ENCODE data around the gene TUFT1. TPM values are rescaled to one million over a fixed set of nuclear protein-coding genes. Genes with fewer than 3 reads are reported as not detected.
A peak's percentile ranks its signal among the peaks of the same experiment; 100 is the strongest.

Gene TUFT1
- polyA plus RNA-seq, 3 donors: 1.5 to 1.7 (median 1.6) TPM

- H3K36me3 ChIP-seq (replicated peaks in 1 of 2; ENCODE audit: control insufficient read depth in 1 of 2, insufficient read depth in 2 of 2, low read length in 2 of 2): no peaks in the 10 kb centered on the region
- peak in 2 of 3 donors; percentile 18 to 21 for DNase-seq
- peak overlapping the region; percentile 45 to 81 (median 47) for H3K4me3 ChIP-seq (replicated peaks in 1 of 3; ENCODE audit: low read depth in 2 of 3, low read length in 3 of 3)
- peak overlapping the region; percentile 61 for H3K9ac ChIP-seq (ENCODE audit: insufficient read depth, low read length, poor library complexity, severe bottlenecking)
- peak overlapping the region; percentile 77 for H2AFZ ChIP-seq (ENCODE audit: insufficient read depth, low read depth, low read length, poor library complexity, severe bottlenecking)
- intact Hi-C loops (cut with micrococcal nuclease): no loop called here
- 0% methylated on average over 15 of the region's 23 CpGs for WGBS (ENCODE audit: insufficient coverage)
- peaks cover 17 to 31% of the 10 kb centered on the region in 2 donors for H3K4me1 ChIP-seq (ENCODE audit: control insufficient read depth in 1 of 2, insufficient read depth in 2 of 2, low read length in 2 of 2)
- no peak overlapping the region for H3K27ac ChIP-seq (ENCODE audit: low read depth in 1 of 2, low read length in 2 of 2)
- H3K9me3 ChIP-seq (replicated peaks in 1 of 2; ENCODE audit: control insufficient read depth in 1 of 2, insufficient read depth in 1 of 2, low read length in 2 of 2): no peaks in the 10 kb centered on the region
- H4K20me1 ChIP-seq (ENCODE audit: insufficient read depth, low read length): no peaks in the 10 kb centered on the region
- H3K4me2 ChIP-seq (replicated peaks; ENCODE audit: extremely low read depth, low read length, poor library complexity, severe bottlenecking): peak overlapping the region; percentile 92
- Mint-ChIP-seq H3K27me3 (ENCODE audit: low read depth in 3 of 3) (peaks cover 44 to 55% (median 53%) of the 10 kb centered on the region in 3 donors), H3K36me3 (no peaks in the 10 kb centered on the region), H3K4me1 (peaks cover 28% of the 10 kb centered on the region), H3K4me3 (peak overlapping the region; percentile 87), H3K9me3 (peaks cover 0 to 5% (median 2%) of the 10 kb centered on the region in 7 donors), H3K27ac (peak overlapping the region in 2 of 7 donors; percentile 6 to 25)
- no peaks in the 10 kb centered on the region for H3K79me2 ChIP-seq (ENCODE audit: insufficient read depth, low read length)
- TF ChIP-seq CTCF (IDR thresholded peaks at IDR 0.05): no peak
- H3K27me3 ChIP-seq (ENCODE audit: control insufficient read depth in 2 of 2, insufficient read depth in 2 of 2, low read length in 2 of 2): peaks cover 24 to 45% of the 10 kb centered on the region in 2 donors
Measured at GRCh38 chr1:151511636-151512215, 28.4 kb upstream of the TUFT1 start.

- 56% methylated on average over 4 of the region's 4 CpGs for WGBS (ENCODE audit: insufficient coverage)
- peak overlapping the region; percentile 92 for H3K4me2 ChIP-seq (replicated peaks; ENCODE audit: extremely low read depth, low read length, poor library complexity, severe bottlenecking)
Measured at GRCh38 chr1:151512326-151512725, 27.8 kb upstream of the TUFT1 start.

More at GRCh38 chr1:151512326-151512725, 27.8 kb upstream of the TUFT1 start:
- intact Hi-C loops (cut with micrococcal nuclease): no loop called here
- Histone ChIP-seq H3K4me3 (replicated peaks in 1 of 3; ENCODE audit: low read depth in 2 of 3, low read length in 3 of 3) (peak overlapping the region in 1 of 3 experiments; percentile 81), H3K79me2 (ENCODE audit: insufficient read depth, low read length) (no peaks in the 10 kb centered on the region), H3K27me3 (ENCODE audit: control insufficient read depth in 2 of 2, insufficient read depth in 2 of 2, low read length in 2 of 2) (peaks cover 24 to 40% of the 10 kb centered on the region in 2 donors), H3K9ac (ENCODE audit: insufficient read depth, low read length, poor library complexity, severe bottlenecking) (no peak overlapping the region), H2AFZ (ENCODE audit: insufficient read depth, low read depth, low read length, poor library complexity, severe bottlenecking) (peak overlapping the region; percentile 77), H3K27ac (ENCODE audit: low read depth in 1 of 2, low read length in 2 of 2) (no peak overlapping the region), H3K36me3 (replicated peaks in 1 of 2; ENCODE audit: control insufficient read depth in 1 of 2, insufficient read depth in 2 of 2, low read length in 2 of 2) (no peaks in the 10 kb centered on the region), H4K20me1 (ENCODE audit: insufficient read depth, low read length) (no peaks in the 10 kb centered on the region), H3K4me1 (ENCODE audit: control insufficient read depth in 1 of 2, insufficient read depth in 2 of 2, low read length in 2 of 2) (peaks cover 17 to 31% of the 10 kb centered on the region in 2 donors), H3K9me3 (replicated peaks in 1 of 2; ENCODE audit: control insufficient read depth in 1 of 2, insufficient read depth in 1 of 2, low read length in 2 of 2) (no peaks in the 10 kb centered on the region)
- TF ChIP-seq CTCF (IDR thresholded peaks at IDR 0.05): no peak
- Mint-ChIP-seq H3K27me3 (ENCODE audit: low read depth in 3 of 3) (peaks cover 40 to 54% (median 49%) of the 10 kb centered on the region in 3 donors), H3K36me3 (no peaks in the 10 kb centered on the region), H3K27ac (no peak overlapping the region), H3K4me1 (peaks cover 28% of the 10 kb centered on the region), H3K4me3 (peak overlapping the region; percentile 87), H3K9me3 (peaks cover 0 to 5% (median 2%) of the 10 kb centered on the region in 7 donors)
- DNase-seq: no peak

All from CD14-positive monocyte (primary cell).